SH-SY5Y (cell line): Measurements from ENCODE around the gene PPP1R14C.

Experiments
- GATA2 ChIP-seq: IDR thresholded peaks from 2 replicates; pipeline ENCODE4 v1.6.1; 2011; ENCODE audit warnings: mild to moderate bottlenecking, low read depth, low read length
- GATA3 ChIP-seq: IDR thresholded peaks from 2 replicates; pipeline ENCODE4 v1.6.1; 2011; ENCODE audit warnings: low read depth, mild to moderate bottlenecking, low read length, moderate library complexity

GRCh38 chr6:150118627-150119026 is 24.2 kb upstream of the PPP1R14C start:
- TF ChIP-seq GATA2, result no peak
- no peak for TF ChIP-seq GATA3
